SW 1271 (cell line): ENCODE measurements around the gene PLXND1.

Source experiments
- DNase-seq, 2 experiments: peaks; one replicate each; lab custom pipeline; 2025; lab: John Stamatoyannopoulos, UW

PLXND1 gene

DNA sequence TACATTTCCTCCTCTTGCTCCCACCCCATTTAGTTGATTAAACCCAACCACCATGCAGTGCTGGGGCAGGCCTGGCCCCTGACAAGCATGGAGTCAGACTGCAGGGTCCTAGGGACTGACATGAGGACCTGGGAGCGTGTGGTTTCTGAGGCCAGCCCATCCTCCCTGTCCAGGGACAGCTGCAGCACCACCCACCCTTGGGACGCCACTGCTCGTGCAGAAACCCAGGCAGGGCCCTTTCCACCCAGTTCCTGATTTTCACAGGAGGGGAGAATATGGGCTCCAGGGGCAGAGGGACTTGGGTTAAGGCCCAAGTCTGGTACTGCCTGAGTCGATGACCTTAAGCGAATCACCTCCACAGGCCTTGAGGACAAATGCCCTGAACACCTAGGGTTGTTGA lies 23.7 kb downstream of the PLXND1 start:
- no peak for DNase-seq

DNA sequence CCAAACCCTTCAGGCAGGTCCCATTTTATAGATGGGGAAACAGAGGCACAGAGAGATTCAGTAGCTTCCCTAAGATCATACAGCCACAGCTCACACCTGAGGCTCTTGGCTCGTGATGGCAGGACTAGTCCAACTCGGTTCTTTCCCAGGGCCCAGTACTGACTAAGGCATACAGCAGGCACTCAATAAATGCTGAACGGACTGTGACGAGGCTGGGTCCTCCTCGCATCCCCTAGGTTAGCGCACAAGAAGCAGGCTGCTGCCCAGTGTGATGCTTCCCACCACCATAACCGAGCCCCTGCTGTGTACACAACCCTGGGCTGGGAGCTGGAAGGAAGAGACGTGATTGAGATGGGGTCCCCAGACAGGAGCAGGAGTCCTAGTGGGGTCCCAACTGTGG lies 24.9 kb downstream of the PLXND1 start:
- DNase-seq, result no peak

DNA sequence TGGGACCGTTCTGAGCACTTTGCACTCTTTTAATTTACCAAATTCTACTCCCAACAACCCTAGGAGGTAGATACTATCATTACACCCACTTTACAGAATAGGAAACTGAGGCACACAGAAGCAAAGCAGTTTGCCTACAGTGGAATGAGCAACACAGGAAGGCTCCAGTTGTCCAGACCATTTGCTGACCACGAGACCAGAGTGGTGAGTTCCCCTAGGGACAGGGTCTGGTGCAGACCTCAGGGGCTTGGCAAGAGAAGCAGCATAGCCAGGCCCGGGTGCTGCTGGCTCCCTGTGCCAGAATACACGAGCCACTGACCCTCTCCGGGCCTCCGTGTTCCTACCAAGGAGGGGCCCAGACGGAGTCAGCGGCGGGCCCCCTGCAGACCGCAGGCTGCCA lies 26.5 kb downstream of the PLXND1 start:
- DNase-seq, result no peak

- DNase-seq, result no peak
These were observed 28.3 kb downstream of the PLXND1 start for GRCh38 chr3:129577925-129578786.

- no peak for DNase-seq
These were observed 29.1 kb downstream of the PLXND1 start for GRCh38 chr3:129577366-129577765.

- DNase-seq, result no peak
These were observed 29.7 kb downstream of the PLXND1 start for GRCh38 chr3:129576514-129577352.

- DNase-seq, result no peak
These were observed 30.5 kb downstream of the PLXND1 start for GRCh38 chr3:129575997-129576384.

GRCh38 chr3:129575233-129575996 lies 31.1 kb downstream of the PLXND1 start:
- no peak for DNase-seq

DNA sequence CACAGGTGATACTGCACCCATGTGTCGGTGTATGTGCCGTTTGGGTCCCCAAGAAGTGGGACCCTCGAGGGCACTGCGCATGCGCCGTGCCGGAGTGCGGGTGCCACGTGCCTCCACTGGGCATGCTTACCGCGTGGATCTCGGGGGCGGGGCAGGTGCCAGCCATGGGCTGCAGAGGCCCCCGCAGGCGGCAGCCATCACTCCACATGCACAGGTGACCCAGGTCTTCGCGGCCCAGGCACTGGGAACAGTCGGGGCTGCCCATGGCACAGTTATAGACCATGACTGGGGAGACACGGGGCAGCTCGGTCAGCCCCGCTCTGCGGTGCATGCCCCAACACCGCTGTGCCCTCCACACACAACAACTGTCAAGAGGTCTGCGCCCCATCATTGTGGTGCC lies 32.3 kb downstream of the PLXND1 start:
- DNase-seq, result no peak

- DNase-seq, result no peak
These were observed 33.0 kb downstream of the PLXND1 start for GRCh38 chr3:129573493-129573892.

- DNase-seq, result no peak
These were observed 33.9 kb downstream of the PLXND1 start for GRCh38 chr3:129572603-129573002.

DNA sequence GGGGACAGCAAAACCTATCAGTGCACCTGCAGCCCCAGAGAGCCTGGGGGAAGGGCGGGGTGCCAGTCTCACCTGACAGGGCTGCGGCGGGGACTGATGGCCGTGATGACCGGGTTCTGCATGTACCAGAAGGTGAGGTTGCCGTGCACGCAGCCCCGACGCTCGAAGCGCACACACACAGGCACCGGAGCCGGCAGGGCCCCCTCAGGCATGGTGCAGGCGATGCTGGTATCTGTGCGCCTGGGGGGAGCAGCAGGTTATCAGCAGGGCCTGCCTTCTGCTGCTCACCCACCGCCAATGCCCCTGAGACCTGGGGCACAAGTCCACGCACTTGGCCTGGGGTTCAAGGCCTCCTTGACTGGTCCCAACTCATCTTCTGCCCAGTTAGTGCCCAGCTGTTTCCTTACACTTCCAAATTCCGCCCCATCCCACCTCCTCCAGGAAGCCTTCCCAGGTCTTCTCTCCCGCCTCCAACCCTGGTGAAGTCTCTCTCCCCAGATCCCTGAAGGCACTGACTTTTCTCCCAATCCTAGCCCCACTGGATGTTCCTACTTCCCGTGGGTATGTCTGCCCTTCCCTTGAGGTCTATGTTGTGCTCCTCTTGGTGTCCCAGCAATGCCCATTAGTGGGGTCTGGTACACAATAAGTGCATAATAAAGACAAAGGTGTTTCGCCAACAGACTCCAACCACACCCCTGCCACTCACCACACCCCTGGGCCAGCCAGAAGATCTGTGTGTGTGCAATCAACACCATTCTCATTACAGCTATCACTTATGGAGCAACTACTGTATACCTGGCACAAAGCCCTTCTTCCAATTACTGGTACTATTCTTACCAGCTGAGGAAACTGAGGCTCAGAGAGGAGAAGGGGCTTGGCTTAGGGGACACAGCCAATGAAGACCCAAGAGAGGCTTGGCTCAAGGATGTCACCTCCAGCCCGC lies 34.6 kb downstream of the PLXND1 start:
- no peak for DNase-seq

DNA sequence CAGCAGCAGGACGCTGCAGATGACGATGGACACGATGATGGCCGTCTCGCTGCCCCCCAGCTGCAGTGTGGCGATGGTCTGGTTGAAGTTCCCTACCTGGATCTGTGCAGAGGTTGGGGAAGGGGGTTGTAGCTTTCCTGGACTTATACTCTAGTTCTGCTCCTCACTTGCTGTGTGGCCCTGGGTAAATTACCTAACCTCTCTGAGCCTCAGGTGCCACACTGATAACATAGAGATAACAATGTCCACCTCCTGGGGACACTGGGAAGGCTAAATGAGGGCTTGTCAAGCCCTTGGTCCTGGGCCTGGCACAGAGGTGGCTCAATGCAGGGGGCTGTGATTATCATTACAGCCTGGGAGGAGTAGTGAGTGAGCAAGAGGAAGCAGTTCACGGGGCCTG lies 36.6 kb downstream of the PLXND1 start:
- no peak for DNase-seq

DNA sequence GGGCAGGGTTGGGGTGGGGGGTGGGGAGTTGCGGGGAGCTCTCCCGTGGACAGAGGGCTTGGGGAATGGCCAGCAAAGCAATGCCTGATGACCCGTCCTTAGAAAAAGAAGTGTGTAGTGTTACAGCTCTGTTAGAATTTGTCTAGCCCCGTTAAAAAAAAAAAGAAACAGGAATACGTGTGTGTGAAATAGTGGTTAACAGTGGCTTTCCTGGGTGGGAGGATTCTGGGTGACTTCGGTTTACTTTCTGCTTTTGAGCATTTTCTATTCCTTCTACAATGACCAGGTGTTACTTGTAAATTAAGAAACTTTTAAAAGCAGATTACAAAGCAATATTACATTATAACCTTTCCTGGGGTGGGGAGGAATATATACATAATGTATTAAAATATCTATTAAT lies 38.5 kb downstream of the PLXND1 start:
- no peak for DNase-seq

- no peak for DNase-seq
These were observed 39.2 kb downstream of the PLXND1 start for GRCh38 chr3:129567176-129567705.

GRCh38 chr3:129565902-129566301 lies 40.6 kb downstream of the PLXND1 start:
- DNase-seq, result no peak

DNA sequence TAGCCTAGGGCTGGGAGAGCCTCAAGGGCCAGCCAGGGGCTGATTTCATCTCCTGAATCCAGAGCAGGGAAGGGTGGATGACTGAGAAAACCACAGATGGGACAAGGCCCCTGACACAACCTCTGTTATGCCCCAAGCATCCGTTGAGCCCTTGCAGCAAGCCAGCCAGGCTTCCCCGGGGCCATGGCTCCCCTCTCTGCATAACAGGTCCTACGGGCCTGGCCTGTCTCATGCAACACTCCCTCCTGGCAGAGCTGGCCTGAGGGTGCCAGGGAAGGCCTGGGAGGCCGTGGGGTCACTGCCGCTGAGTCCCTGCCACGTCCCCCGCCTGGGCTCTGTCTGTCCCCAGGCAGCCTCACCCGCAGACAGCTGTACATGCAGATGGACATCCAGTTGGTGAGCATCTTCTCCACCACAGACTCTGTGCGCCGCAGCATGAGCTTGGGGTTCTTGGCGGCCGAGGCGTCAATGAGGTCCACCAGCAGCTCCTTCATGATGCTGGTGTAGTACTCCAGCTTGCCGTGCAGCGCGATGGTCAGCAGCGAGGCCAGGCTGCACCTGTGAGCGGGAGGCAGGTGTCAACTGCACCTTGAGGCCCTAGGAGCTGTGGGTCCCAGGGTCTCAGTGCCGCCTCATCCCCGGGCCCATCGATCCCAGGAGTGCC lies 41.4 kb downstream of the PLXND1 start:
- no peak for DNase-seq

DNA sequence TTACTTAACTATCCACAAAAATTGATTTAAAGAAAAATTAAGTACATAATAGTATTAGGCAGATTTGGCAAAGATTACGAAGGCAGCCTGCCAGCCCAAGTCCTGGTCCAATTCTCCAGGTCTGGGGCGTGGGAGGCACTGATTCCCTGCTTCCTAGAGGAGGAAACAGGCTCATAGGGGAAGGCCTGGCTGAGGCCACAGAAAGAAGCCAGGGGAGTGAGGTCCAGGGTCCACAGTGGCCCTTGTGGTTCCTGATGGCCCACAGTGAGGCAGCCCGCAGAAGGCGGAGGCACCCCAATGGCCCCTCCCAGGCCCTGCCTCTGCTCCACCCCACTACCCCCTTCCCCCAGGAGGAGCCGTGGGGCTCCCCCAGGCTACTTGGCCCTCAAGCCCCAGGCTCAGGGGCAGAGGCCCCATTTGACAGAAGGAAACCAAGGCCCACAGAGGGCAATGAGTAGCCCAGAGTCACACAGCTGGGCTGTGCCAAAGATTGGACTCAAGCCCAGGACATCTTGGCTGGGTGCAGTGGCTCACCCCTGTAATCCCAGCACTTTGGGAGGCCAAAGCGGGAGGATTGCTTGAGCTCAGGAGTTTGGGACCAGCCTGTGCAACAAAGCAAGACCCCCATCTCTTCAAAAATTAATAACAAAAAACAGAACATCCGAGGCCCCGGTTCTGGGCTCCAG lies 42.5 kb downstream of the PLXND1 start:
- no peak for DNase-seq

- DNase-seq, result no peak
These were observed 43.1 kb downstream of the PLXND1 start for GRCh38 chr3:129563332-129563731.

GRCh38 chr3:129562803-129563202 lies 43.7 kb downstream of the PLXND1 start:
- DNase-seq, result no peak
